Uterus (tissue), 4 donors: ENCODE data around the gene PBX2. TPM values are rescaled to one million over a fixed set of nuclear protein-coding genes. Genes with fewer than 3 reads are reported as not detected.

Experiments used
- DNase-seq, 2 donors: peaks; one replicate each; pipeline ENCODE4 v3.0.0-alpha.2; 2019 to 2020
- H3K27ac ChIP-seq, 2 donors: fragments of 200-600 bp; sonication (generic); 1 replicate in 1 of 2; 2 replicates in 1 of 2; pipeline ENCODE4 v1.5.1; 2016 to 2018
- H3K27me3 ChIP-seq, 2 donors: fragments of 200-600 bp; sonication (generic); one replicate each; pipeline ENCODE4 v1.5.1; 2018 to 2019; ENCODE audit warnings: control low read depth in 1 of 2
- H3K36me3 ChIP-seq, 2 donors: fragments of 200-600 bp; sonication (generic); one replicate each; pipeline ENCODE4 v1.5.1; 2019; ENCODE audit warnings: control low read depth in 1 of 2
- H3K4me1 ChIP-seq, 2 donors: fragments of 200-600 bp; sonication (generic); one replicate each; pipeline ENCODE4 v1.5.1; 2018 to 2019; ENCODE audit warnings: control low read depth in 1 of 2
- H3K4me3 ChIP-seq, 2 donors: fragments of 200-600 bp; sonication (generic); 1 replicate in 1 of 2; 2 replicates in 1 of 2; pipeline ENCODE4 v1.5.1; 2018 to 2019; ENCODE audit warnings: mild to moderate bottlenecking in 1 of 2
- H3K9me3 ChIP-seq, 2 donors: fragments of 200-600 bp; sonication (generic); one replicate each; pipeline ENCODE4 v1.5.1; 2019; ENCODE audit warnings: control low read depth in 1 of 2
- CTCF ChIP-seq, 4 experiments: fragments of 200-600 bp in 2 of 4; fragments of 450-650 bp in 2 of 4; sonication (generic) in 2 of 4; IDR thresholded peaks; one replicate each; pipeline ENCODE4 v1.5.1; 2016 to 2019; ENCODE audit warnings: antibody characterized with exemption in 4 of 4, mild to moderate bottlenecking in 2 of 4, moderate library complexity in 1 of 4
- POLR2A ChIP-seq, 2 donors: fragments of 450-650 bp; IDR thresholded peaks; one replicate each; pipeline ENCODE4 v1.6.1; 2016; ENCODE audit warnings: antibody characterized with exemption in 2 of 2, mild to moderate bottlenecking in 1 of 2, moderate library complexity in 1 of 2
- intact Hi-C: fragments of 100-400 bp; cut with DNase I; formaldehyde crosslinking; loops from one replicate; pipeline ENCODE4 v1.15.1; 2023; ENCODE audit warnings: low total_unique reads
- total RNA-seq, 4 donors: library from RNA; depleted of rRNA in 3 of 4; stranded (reverse); fragments of >200 nt in 3 of 4; gene quantifications; one replicate each; pipeline versions ENCODE4 v1.1.0 to v1.2.4, GENCODE V29; 2014 to 2023
- donor health status: DM: yes; HTN: yes; CAD: no.

The PBX2 gene
- total RNA-seq, 4 donors from 2014 or later, result 35.1 to 150 (median 57.7) TPM

- H3K9me3 ChIP-seq, result no peaks in the 10 kb centered on the region
- H3K36me3 ChIP-seq, result no peaks in the 10 kb centered on the region
- peak within 1 kb of the TSS; percentile 93 to 97 for H3K27ac ChIP-seq
- DNase-seq, result peak; percentile 94 to 95
- peak within 1 kb of the TSS; percentile 68 to 86 for H3K4me3 ChIP-seq
- TF ChIP-seq CTCF (IDR thresholded peaks at IDR 0.05) (peak in 3 of 4 experiments; percentile 1 to 40 (median 35)), POLR2A (IDR thresholded peaks at IDR 0.05) (peak; percentile 64 to 76)
- H3K4me1 ChIP-seq, result peaks cover 5 to 17% of the 10 kb centered on the region in 2 donors
- intact Hi-C loops, result no loop called here
- H3K27me3 ChIP-seq, result no peaks in the 10 kb centered on the region
Observed at GRCh38 chr6:32153564-32154513, 36.2 kb downstream of the PBX2 start, which contains the start of gene PPT2. Gene PPT2, plus strand, starts transcription at chr6:32154141. Its CDS starts 454 bp downstream, at chr6:32154595.

- DNase-seq, result peak; percentile 49 to 57
- TF ChIP-seq POLR2A (IDR thresholded peaks at IDR 0.05) (no peak), CTCF (IDR thresholded peaks at IDR 0.05) (no peak)
- H3K4me1 ChIP-seq, result peaks cover 5 to 17% of the 10 kb centered on the region in 2 donors
- H3K27ac ChIP-seq, result peak overlapping the region; percentile 93 to 97
- intact Hi-C loops, result no loop called here
- no peaks in the 10 kb centered on the region for H3K36me3 ChIP-seq
- no peaks in the 10 kb centered on the region for H3K27me3 ChIP-seq
- no peaks in the 10 kb centered on the region for H3K9me3 ChIP-seq
- H3K4me3 ChIP-seq, result peak overlapping the region; percentile 68 to 86
Observed at GRCh38 chr6:32152769-32153563, 37.0 kb downstream of the PBX2 start.

GRCh38 chr6:32151863-32152768 lies 37.9 kb downstream of the PBX2 start, which contains the start of gene PRRT1:
Gene PRRT1, minus strand, starts transcription at chr6:32151939. Its CDS starts 112 bp downstream, at chr6:32151827.
- H3K36me3 ChIP-seq, result no peaks in the 10 kb centered on the region
- peak within 1 kb of the TSS; percentile 68 to 86 for H3K4me3 ChIP-seq
- DNase-seq, result peak in 1 of 2 donors; percentile 39
- peak within 1 kb of the TSS; percentile 93 to 97 for H3K27ac ChIP-seq
- H3K4me1 ChIP-seq, result peaks cover 5 to 17% of the 10 kb centered on the region in 2 donors
- H3K9me3 ChIP-seq, result no peaks in the 10 kb centered on the region
- no peaks in the 10 kb centered on the region for H3K27me3 ChIP-seq
- TF ChIP-seq CTCF (IDR thresholded peaks at IDR 0.05), result no peak
- TF ChIP-seq POLR2A (IDR thresholded peaks at IDR 0.05), result no peak
- intact Hi-C loops, result no loop called here

GRCh38 chr6:32151181-32151862 lies 38.7 kb downstream of the PBX2 start:
- Histone ChIP-seq H3K27ac (peak overlapping the region; percentile 93 to 97), H3K4me3 (peak overlapping the region; percentile 68 to 86), H3K4me1 (peaks cover 5 to 17% of the 10 kb centered on the region in 2 donors), H3K9me3 (no peaks in the 10 kb centered on the region), H3K27me3 (no peaks in the 10 kb centered on the region), H3K36me3 (no peaks in the 10 kb centered on the region)
- intact Hi-C loops, result no loop called here
- TF ChIP-seq POLR2A (IDR thresholded peaks at IDR 0.05) (no peak), CTCF (IDR thresholded peaks at IDR 0.05) (no peak)
- DNase-seq, result peak in 1 of 2 donors; percentile 22
